Smooth muscle cell of the brain vasculature (primary cell): ENCODE results near the gene MFNG.

Source experiments
- DNase-seq: peaks from one replicate; pipeline ENCODE4 v3.0.0-alpha.2; 2012; ENCODE audit warnings: low read depth, low spot score

Gene MFNG

GRCh38 chr22:37425369-37425768 lies 60.8 kb downstream of the MFNG start:
- DNase-seq: no peak

GRCh38 chr22:37423283-37423682 lies 62.9 kb downstream of the MFNG start:
- no peak for DNase-seq

GRCh38 chr22:37421468-37421877 lies 64.7 kb downstream of the MFNG start:
- DNase-seq: no peak

GRCh38 chr22:37420686-37421467 lies 65.3 kb downstream of the MFNG start:
- DNase-seq: no peak

GRCh38 chr22:37419969-37420685 lies 66.1 kb downstream of the MFNG start:
- no peak for DNase-seq

GRCh38 chr22:37419370-37419968 lies 66.7 kb downstream of the MFNG start:
- no peak for DNase-seq
